Stimulated activated CD8-positive, alpha-beta memory T cell treated with anti-CD3 and anti-CD28 coated beads, Interleukin-2, amount 100 ng/mL, for 48 hours (primary cell): ENCODE results near the gene WBP1.
"Not testable (repeated sequence)": the region's sequence is repeated elsewhere in the genome, so short reads cannot be mapped to it uniquely, and the experiment has no call there.

Experiments used
- DNase-seq, 2 donors: peaks; one replicate each; pipeline ENCODE4 v3.0.0-alpha.2; 2020; ENCODE audit warnings: low read depth in 2 of 2

Gene WBP1

GRCh38 chr2:74454654-74455511, 3.4 kb upstream of the WBP1 start, which contains the start of gene INO80B:
TSS of gene INO80B (plus strand) at chr2:74455087. CDS start at chr2:74455117, 30 bp downstream.
- DNase-seq = peak; percentile 88 to 96

DNA sequence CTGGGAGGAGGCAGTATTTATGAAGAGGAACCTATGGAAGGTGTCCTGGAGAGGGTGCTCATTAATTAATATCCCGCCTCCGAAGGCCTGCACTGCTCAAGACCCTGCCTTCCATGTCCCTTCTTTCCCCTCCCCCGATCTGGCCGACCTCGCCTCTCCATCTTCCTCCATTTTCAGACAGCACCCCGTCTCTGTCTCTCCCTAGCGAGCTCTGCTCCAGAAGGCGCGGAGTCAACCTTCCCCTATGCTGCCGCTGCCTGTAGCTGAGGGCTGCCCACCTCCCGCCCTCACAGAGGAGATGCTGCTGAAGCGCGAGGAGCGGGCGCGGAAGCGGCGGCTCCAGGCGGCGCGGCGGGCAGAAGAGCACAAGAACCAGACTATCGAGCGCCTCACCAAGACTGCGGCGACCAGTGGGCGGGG, 1.1 kb upstream of the WBP1 start:
- DNase-seq = no peak

DNA sequence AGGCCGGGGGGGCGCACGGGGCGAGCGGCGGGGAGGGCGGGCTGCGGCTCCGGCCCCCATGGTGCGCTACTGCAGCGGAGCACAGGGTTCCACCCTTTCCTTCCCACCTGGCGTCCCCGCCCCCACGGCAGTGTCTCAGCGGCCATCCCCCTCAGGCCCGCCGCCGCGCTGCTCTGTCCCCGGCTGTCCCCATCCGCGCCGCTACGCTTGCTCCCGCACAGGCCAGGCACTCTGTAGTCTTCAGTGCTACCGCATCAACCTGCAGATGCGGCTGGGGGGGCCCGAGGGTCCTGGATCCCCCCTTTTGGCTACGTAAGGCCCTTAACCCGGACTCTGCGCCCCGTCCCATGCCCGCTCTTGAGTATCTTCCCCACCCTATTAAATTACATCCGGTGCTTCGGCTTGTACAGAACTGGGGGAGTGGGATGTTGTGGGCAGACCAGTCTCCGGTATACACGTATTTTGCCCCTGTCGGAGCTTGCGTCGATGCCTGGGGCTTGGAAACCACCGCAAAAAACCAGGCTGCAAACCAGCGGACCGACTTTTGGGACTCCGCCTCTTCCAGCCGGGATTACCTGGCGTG, 598 bp upstream of the WBP1 start:
- DNase-seq = peak; percentile 75 to 82

DNA sequence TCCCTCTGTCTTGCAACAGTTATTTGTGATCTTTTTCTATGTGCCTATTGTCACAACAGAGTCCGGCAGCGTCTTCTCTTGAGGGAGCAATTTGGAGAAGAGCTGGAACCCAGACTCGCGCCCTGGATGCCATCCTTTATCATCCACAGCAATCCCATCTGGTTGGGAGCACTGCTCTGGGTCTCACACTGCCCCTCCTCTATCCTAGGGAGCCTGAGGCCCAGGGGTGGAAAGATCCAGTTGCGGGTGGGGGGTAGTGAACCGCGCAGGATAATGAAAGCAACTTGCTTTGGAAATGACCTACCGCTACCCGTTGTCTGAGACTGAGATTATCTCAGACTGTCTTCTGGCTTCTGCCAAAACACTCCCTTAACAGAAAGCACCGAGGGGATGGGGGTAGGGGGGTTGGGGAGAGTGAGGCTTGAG, 713 bp downstream of the WBP1 start:
- DNase-seq = no peak

DNA sequence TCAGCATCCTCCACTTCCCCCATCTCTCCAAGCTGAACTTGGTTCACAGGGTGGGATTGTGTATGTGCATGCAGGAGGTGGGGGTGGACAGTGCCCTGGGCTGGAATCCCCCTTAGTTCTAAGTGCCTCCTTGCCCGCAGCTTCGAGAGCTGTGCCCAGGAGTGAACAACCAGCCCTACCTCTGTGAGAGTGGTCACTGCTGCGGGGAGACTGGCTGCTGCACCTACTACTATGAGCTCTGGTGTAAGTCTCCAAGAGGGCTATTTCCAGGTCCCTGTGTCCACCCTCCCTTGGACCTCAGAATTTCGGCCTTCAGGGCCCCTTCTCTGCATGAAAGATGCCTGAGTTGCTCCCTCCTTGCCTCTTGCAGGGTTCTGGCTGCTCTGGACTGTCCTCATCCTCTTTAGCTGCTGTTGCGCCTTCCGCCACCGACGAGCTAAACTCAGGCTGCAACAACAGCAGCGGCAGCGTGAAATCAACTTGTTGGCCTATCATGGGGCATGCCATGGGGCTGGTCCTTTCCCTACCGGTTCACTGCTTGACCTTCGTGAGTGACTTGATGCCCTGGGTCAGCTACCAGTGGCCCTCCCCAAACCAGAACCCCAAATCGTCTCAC, 1.4 kb downstream of the WBP1 start:
- not testable (repeated sequence) for DNase-seq

GRCh38 chr2:74460187-74460586, 1.9 kb downstream of the WBP1 start:
- DNase-seq = not testable (repeated sequence)

DNA sequence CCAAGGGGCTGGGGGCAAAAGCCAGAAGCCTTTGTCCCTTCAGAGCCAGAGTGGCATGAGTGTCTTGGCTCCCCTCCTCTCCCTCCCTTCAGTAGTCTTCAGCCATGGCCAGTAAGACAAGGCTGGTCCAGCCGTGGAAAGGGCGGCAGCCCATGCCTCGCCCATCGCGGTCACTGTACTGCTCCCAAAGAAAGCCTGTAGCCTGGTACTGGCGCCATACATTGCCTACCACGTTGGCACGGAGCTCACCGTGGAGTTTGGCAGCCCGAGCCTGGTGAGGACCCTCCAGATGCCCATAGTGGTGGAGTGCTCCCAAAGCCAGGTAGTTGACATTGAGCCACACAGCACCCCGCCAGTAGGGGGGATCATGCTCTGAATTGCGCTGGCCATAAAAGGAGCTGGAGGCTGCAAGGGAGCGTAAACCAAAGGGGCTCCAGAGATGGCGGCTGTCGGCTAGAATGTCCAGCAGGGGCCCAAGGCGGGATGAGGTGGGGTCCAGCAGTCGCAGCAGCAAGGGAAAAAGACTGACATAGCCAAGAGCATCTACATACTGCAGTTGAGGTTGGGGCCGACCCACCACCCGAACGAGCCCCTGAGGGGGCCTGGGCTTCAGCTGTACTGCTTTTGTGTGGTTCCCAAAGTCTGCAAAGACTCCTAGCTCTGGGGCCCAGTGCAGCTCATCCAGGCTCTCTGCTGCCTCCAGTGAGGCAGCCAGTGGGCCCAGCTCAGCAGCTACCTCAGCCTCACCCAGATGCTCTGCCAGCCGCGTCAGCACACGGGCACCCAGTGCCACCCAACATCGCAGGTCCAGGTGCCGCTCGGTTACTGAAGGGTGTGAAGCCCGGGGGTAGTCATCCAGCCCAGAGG, 3.2 kb downstream of the WBP1 start:
- DNase-seq = no peak

DNA sequence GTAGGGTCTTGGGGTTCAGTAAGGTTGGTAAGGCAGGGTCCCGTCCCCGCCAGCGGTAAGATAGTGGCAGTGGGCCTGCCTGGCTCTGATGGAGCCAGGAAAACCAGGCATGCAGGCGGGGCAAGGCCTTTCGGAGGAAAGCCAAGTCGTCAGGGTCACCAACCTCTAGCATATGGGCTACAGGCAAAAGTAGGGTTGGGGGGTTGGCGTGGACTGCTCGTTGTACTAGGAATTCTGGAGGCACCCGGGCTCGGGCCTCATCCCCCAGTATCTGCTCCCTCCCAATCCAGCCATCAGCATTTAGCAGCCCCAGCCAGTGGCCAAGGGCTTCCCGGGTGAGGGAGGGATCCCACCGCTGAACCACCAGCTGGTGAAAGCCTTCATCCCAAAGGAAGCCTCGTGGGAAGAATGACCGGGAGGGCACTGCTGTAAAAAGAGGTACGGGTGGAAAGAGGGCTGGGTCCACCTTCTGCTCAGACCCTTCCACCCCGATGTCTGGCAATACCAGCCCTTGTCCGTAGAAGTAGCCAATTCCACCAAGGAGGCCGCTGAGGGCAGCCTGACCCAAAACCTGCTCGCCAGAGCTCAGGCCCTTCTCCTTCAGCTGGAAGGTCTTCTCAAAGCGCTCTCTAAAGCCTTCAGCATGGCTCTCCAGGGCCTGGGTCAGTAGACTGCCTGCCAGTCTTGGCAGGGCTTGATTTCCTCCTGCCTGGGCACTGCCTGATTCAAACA, 4.0 kb downstream of the WBP1 start:
- no peak for DNase-seq

DNA sequence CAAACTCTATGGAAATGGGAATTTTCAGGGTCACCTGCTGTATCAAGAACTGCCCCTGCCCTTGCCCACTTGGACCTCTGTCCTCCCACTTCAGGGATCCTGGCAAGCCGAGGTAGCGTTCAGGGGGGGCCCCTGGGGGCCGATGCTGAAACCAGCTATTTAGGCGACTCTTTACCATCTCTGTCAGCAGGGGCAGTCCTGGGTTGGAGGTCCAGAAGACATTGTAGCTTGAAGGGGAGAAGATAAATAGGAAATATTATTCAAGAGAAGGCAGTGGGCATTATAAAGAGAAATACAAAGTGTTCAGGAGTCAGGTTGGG, 4.5 kb downstream of the WBP1 start:
- no peak for DNase-seq

DNA sequence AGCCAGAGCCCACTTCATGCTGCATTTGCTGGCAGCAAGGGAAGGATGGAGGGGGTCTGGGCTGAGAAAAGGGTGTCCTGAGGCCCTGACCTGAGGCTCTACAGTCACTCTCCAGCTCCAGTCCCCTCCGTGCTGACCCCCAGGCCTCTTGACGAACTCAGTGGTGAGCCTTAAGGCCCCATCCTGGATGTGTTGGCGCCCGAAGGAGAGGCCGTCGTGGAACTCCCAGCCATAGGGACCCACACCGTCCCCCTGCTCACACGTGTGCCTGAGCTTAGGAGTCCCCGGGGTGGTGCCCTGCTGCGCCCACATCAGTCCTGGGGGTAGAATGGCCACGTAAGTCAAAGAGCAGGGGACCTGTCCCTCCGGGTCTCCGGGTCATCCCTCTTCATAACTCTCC, 6.2 kb downstream of the WBP1 start:
- DNase-seq = no peak

DNA sequence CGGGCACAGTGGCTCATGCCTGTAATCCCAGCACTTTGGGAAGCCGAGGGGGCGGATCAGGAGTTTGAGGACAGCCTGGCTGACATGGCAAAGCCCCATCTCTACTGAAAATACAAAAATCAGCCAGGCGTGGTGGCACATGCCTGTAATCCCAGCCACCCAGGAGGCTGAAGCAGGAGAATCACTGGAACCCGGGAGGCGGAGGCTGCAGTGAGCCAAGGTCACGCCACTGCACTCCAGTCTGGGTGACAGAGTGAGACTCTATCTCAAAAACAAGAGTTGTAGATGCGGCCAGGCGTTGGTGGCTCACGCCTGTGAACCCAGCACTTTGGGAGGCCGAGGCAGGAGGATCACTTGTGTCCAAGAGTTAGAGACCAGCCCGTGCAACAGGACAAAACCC, 12.5 kb downstream of the WBP1 start:
- not testable (repeated sequence) for DNase-seq

GRCh38 chr2:74471332-74472065, 13.3 kb downstream of the WBP1 start:
- no peak for DNase-seq

DNA sequence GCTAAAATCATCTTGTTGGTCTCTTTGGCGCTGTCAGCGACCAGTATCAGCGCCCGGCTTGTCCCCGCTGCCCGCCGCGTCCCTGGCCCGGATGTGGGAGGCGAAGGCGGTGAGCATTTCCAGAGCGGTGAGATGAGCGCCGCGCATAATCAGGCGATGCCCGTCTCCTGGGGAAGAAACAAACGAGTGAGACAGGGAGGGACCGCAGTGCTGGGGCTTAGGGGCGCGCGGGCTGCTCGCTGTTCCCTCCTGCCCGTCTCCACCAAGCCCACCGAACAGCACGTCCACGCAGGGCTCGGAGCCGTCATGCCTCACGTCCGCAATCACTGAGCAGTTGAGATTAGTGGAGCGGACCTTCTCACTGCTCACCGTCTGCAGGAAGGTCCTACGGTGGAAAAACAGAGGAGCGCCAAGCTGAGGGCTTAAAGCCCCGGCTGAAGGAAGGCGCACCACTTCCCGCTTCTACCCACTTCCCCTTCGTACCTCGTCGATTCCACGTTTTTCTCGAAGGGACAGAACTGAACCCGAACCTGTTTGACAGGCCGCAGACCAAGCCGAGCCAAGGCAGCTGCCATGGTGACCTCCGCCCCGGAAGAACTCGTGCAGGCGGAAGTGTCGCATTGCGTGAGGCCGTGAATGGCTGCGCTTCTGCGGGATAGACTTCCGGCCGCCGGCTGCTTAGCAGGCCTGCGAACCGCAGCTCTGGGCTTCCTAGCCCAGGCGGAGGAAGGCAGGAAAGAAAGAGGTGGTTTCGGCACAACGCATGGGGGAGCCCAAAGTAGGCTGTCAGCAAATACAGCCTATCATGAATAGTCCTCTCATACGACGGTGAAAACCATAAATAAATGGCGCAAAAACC, 14.1 kb downstream of the WBP1 start, which contains the start of gene MRPL53:
MRPL53 (minus strand) TSS at position 595 of the 859 bp plus-strand sequence; CDS start at position 575, 20 bp downstream.
- peak; percentile 92 for DNase-seq

- no peak for DNase-seq
These were observed 14.7 kb downstream of the WBP1 start for GRCh38 chr2:74472945-74473258.

GRCh38 chr2:74474481-74474880, 16.2 kb downstream of the WBP1 start:
- DNase-seq = no peak

GRCh38 chr2:74474899-74475298, 16.7 kb downstream of the WBP1 start:
- DNase-seq = no peak

GRCh38 chr2:74481431-74481830, 23.2 kb downstream of the WBP1 start:
- no peak for DNase-seq

DNA sequence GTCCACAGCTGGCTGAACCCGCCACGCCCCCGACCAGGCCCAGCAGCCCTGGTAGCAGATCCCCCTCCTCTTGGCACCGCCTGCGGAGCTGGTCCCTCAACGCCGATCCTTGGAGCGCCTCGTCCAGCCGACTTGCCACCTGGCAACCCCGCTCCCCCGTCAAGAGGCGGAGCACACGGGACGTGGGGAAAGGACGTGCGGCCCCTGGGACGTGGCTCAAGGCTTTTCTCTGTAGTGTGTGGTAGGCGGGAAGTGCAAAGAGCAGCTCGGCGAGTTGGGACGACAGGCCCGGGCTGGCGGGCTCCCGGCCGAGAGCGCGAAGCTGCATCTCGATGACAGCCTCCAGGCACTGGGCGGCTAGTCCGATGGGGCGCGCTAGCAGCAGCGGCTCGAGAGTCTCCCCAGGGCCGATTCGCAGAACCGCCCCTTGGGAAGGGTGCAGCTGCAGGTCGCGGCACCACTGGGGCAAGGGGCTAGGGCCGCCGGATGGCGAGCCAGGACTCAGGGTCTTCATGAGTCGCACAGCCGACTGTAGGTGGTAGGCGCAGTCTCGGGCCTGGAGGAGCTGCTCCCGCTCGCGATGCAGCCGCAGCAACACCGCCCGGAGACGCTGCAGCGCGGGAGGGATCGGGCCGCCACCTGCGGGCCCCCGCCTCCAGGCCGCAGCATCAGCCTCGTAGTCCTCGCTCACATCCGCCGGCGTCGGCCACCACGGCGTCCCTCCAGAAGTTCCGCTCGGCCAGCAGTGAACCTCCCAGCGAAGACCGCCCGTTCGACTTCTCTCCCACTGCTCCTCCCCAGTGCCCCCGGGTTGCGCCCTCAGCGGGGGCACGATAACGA, 23.9 kb downstream of the WBP1 start:
- DNase-seq = peak in 1 of 2 donors; percentile 42
